ENCODE data around the gene TMPRSS6. TPM values are rescaled to one million over a fixed set of nuclear protein-coding genes. Genes with fewer than 3 reads are reported as not detected.

The TMPRSS6 gene
- under 1 TPM; 0.09 to 0.57 TPM for total RNA-seq
- polyA plus RNA-seq: 1 to 10 TPM in 1 of 2 donors, under 1 TPM in 1; 0.81 to 1.0 TPM
- long read RNA-seq, donor 1: 0 reads
- long read RNA-seq, donor 2: 0 reads
- long read RNA-seq, donor 3: 0 reads
- long read RNA-seq, donor 4: 0 reads
- long read RNA-seq, donor 5: 0 reads

DNA sequence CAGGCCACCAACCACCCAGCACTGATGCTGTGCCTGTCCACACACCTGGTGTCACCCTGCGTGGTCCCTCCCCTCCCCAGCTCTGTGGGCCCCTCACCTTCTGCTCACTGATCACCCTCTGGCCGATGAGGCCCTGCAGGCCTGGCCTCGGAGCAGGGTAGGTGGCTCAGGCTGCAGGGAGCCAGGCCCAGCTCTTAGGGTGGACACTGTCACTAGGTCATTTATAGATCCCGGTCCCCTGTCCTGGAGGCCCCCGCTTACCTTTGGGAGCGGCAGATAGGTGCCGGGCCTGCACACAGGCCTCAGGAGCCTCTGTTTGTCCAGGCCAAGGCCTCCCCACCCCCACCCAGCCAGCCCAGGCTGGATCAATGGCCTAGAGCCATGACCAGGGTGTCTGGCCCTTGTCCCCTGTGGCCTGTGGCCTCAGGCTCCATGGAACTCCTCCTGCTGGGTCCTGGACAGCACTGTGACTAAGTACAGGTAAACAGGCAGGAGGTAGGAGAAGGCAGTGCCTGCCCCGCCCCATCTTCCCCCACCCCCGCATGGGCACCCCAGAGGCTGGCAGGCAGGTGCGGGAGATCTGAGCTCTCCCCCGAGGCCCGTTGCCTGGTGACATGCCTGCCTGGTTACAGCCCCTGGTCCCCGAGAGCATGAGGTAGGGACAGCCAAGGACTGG lies at the start of gene TMPRSS6:
TMPRSS6 (minus strand) TSS at position 472 of the 676 bp plus-strand sequence. CDS start 6,296 bp downstream, outside the sequence.
- Histone ChIP-seq H3K27ac (ENCODE audit: low read depth in 1 of 2, low read length in 1 of 2) (no peak within 1 kb of the TSS), H3K36me3 (ENCODE audit: control insufficient read depth in 4 of 4, insufficient read depth in 4 of 4, low read length in 4 of 4) (no peaks in the 10 kb centered on the region), H3K9me3 (ENCODE audit: control insufficient read depth in 4 of 4, insufficient read depth in 3 of 4, low read length in 3 of 4) (no peaks in the 10 kb centered on the region), H3K4me3 (no peak within 1 kb of the TSS), H3K4me1 (ENCODE audit: control insufficient read depth in 5 of 5, insufficient read depth in 5 of 5, low read length in 5 of 5) (peaks cover 0 to 4% (median 0%) of the 10 kb centered on the region in 5 donors), H3K9ac (ENCODE audit: insufficient read depth in 1 of 2, low read length in 2 of 2) (no peak within 1 kb of the TSS), H3K27me3 (ENCODE audit: control insufficient read depth in 3 of 3, insufficient read depth in 3 of 3, low read length in 2 of 3) (peaks cover 0 to 2% (median 0%) of the 10 kb centered on the region in 3 donors)
- ATAC-seq (ENCODE audit: insufficient read depth, low FRiP score) (no peak), DNase-seq (no peak)
- 78 to 86% methylated on average over 13 of the region's 13 CpGs for WGBS, 2 donors
- TF ChIP-seq, protein P1, sequence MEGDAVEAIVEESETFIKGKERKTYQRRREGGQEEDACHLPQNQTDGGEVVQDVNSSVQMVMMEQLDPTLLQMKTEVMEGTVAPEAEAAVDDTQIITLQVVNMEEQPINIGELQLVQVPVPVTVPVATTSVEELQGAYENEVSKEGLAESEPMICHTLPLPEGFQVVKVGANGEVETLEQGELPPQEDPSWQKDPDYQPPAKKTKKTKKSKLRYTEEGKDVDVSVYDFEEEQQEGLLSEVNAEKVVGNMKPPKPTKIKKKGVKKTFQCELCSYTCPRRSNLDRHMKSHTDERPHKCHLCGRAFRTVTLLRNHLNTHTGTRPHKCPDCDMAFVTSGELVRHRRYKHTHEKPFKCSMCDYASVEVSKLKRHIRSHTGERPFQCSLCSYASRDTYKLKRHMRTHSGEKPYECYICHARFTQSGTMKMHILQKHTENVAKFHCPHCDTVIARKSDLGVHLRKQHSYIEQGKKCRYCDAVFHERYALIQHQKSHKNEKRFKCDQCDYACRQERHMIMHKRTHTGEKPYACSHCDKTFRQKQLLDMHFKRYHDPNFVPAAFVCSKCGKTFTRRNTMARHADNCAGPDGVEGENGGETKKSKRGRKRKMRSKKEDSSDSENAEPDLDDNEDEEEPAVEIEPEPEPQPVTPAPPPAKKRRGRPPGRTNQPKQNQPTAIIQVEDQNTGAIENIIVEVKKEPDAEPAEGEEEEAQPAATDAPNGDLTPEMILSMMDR (IDR thresholded peaks at IDR 0.05; ENCODE audit: control extremely low read depth, extremely low read depth): no peak

DNA sequence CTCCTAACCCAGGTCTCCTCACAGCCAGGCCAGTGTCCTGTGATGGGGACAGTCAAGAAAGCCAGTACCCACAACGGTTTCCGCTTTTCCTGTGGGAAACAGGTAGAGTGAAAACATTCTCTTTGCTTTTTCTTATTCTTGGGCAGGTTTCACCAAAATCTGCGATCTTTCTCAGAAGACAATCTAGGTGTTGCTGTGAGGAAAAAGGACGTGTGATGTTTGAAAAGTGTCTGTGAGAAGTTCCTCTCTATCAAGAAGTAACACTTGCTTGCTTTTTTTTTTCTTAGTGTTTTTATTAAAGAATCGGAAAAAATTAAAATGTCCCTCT lies 49.4 kb upstream of the TMPRSS6 start:
- H3K4me3 ChIP-seq: no peak overlapping the region
- ATAC-seq (ENCODE audit: insufficient read depth, low FRiP score) (no peak), DNase-seq (no peak)

DNA sequence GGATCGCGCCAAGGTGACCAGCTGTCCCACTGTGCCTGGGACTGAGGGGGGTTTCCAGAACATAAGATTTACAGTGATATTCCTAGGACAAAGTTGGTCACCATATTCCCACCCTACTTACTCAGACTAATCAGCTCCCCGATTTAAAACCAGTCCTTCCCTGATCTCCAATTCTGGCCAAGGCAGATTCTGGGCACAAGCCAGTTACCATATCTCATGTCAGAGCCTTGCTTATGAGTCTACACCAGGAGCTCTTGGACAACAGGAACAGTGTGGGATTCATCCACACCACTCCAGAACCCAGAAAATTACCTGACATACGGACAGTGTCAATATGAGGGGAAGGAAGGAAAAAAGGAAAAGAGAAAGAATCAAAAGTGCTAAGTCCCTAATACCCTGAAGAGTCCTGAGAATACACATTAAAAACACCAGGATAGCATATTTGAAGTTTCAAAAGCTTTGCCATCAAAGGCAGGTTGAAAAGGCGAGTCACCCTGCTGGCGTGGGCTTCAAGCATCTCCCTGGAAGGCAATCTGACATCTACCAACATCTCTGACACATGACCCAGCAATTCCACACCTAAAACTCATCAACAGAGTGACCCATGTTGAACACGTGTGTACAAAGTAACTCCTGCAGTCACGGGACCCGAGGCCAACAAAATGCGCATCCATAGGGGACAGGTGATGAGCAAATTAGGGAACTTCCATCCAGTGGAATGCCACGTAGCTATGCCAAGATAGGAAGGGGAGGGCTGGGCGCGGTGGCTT lies 48.2 kb upstream of the TMPRSS6 start:
- 84 to 86% methylated on average over 13 of the region's 13 CpGs for WGBS, 2 donors
- Histone ChIP-seq H3K36me3 (ENCODE audit: control insufficient read depth in 4 of 4, insufficient read depth in 4 of 4, low read length in 4 of 4) (no peaks in the 10 kb centered on the region), H3K27me3 (ENCODE audit: control insufficient read depth in 3 of 3, insufficient read depth in 3 of 3, low read length in 2 of 3) (peaks cover 0 to 2% (median 0%) of the 10 kb centered on the region in 3 donors), H3K9ac (ENCODE audit: insufficient read depth in 1 of 2, low read length in 2 of 2) (no peak overlapping the region), H3K4me3 (no peak overlapping the region), H3K4me1 (ENCODE audit: control insufficient read depth in 5 of 5, insufficient read depth in 5 of 5, low read length in 5 of 5) (no peaks in the 10 kb centered on the region), H3K27ac (ENCODE audit: low read depth in 1 of 2, low read length in 1 of 2) (no peak overlapping the region), H3K9me3 (ENCODE audit: control insufficient read depth in 4 of 4, insufficient read depth in 3 of 4, low read length in 3 of 4) (no peaks in the 10 kb centered on the region)
- DNase-seq (no peak), ATAC-seq (ENCODE audit: insufficient read depth, low FRiP score) (no peak)
- TF ChIP-seq, protein P1 (IDR thresholded peaks at IDR 0.05; ENCODE audit: control extremely low read depth, extremely low read depth): no peak

More for the DNA sequence above, 49.4 kb upstream of the TMPRSS6 start:
- Histone ChIP-seq H3K4me1 (ENCODE audit: control insufficient read depth in 5 of 5, insufficient read depth in 5 of 5, low read length in 5 of 5) (no peaks in the 10 kb centered on the region), H3K36me3 (ENCODE audit: control insufficient read depth in 4 of 4, insufficient read depth in 4 of 4, low read length in 4 of 4) (no peaks in the 10 kb centered on the region), H3K9ac (ENCODE audit: insufficient read depth in 1 of 2, low read length in 2 of 2) (no peak overlapping the region), H3K27ac (ENCODE audit: low read depth in 1 of 2, low read length in 1 of 2) (no peak overlapping the region), H3K27me3 (ENCODE audit: control insufficient read depth in 3 of 3, insufficient read depth in 3 of 3, low read length in 2 of 3) (peaks cover 0 to 2% (median 0%) of the 10 kb centered on the region in 3 donors), H3K9me3 (ENCODE audit: control insufficient read depth in 4 of 4, insufficient read depth in 3 of 4, low read length in 3 of 4) (no peaks in the 10 kb centered on the region)
- TF ChIP-seq, protein P1 (IDR thresholded peaks at IDR 0.05; ENCODE audit: control extremely low read depth, extremely low read depth): no peak
- WGBS, 2 donors: 82 to 83% methylated on average over 5 of the region's 5 CpGs
